Fibroblast of villous mesenchyme (primary cell): Measurements from ENCODE around the gene LRRC3. TPM values are rescaled to one million over a fixed set of nuclear protein-coding genes. Genes with fewer than 3 reads are reported as not detected.
"Not testable (repeated sequence)": the region's sequence is repeated elsewhere in the genome, so short reads cannot be mapped to it uniquely, and the experiment has no call there.

Source experiments
- DNase-seq: peaks from one replicate; pipeline ENCODE4 v3.0.0-alpha.2; 2010; ENCODE audit warnings: low read depth
- H3K4me3 ChIP-seq: 2 replicates; pipeline ENCODE4 v1.5.1; 2011; ENCODE audit warnings: low read depth, mild to moderate bottlenecking, low read length
- CTCF ChIP-seq: IDR thresholded peaks from 2 replicates; pipeline ENCODE4 v1.5.1; 2012; ENCODE audit warnings: low read depth, mild to moderate bottlenecking, low read length; ENCODE audit not compliant: insufficient read depth
- total RNA-seq: library from RNA; depleted of rRNA; stranded (reverse); fragments of >200 nt; gene quantifications from 2 replicates; pipeline ENCODE4 v1.2.3, GENCODE V29; 2012

LRRC3 gene
- total RNA-seq, 1 donor = under 0.01 TPM

- TF ChIP-seq CTCF = no peak
- DNase-seq = no peak
- no peak overlapping the region for H3K4me3 ChIP-seq
These were observed 40.8 kb upstream of the LRRC3 start for GRCh38 chr21:44414291-44415072.

GRCh38 chr21:44415073-44416025 lies 40.0 kb upstream of the LRRC3 start:
- no peak overlapping the region for H3K4me3 ChIP-seq
- DNase-seq = no peak
- TF ChIP-seq CTCF = no peak

DNA sequence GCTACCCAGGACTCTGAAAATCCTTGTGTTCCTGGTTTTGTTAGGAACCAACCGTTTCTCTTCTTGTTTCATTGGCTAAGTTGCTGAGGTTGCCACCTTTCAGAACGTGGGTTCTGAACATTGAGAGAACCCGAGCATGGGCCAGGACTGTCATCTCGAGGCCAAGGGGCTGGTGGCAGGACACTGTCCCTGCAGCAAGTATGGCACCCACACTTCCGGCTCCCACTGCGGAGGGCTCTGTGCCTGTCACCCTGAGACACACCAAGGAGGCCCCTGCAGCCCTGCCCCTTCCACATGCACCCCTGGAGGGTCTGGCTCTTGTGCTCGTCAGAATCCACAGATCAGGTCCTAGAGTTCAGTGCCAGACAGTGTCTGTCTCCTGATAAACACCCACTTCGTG lies 39.1 kb upstream of the LRRC3 start:
- TF ChIP-seq CTCF = no peak
- no peak overlapping the region for H3K4me3 ChIP-seq
- no peak for DNase-seq

GRCh38 chr21:44417621-44418107 lies 37.6 kb upstream of the LRRC3 start:
- not testable (repeated sequence) for H3K4me3 ChIP-seq, DNase-seq

DNA sequence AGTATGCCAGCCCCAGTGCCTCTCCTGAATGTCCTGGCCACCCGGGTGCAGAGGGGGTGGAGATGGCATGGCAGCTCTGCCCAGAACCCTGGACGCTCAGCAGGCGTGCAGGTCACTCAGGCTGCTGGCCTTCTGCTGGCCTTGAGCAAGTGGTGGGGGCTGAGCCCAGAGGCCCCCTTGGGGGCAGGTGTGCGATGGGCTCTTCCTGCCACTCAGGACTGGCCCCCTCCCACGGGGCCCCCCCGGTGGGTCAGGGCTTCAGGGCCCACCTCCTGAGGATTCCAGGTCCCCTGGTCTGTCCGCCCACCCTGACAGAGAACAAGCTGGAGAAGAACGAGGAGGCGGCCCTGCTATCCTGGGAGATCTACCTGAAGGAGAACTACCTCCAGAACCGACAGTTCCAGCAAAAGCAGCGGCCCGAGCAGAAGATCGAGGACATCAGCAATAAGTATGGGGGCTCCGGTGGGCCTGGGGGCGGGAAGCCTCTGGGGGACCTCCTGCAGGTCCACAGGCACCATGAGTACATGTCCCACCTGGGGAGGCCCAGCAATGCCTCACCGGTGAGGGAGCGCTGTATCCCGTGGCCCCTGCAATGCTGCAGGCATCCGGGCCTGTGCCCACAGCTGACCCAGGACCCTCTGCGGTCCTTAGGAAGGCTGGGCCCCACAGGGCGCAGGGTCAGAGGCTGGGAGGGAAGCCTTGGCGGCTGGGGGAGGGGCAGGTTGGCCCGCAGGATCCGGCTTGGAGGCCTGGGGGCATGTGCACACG lies 37.0 kb upstream of the LRRC3 start:
- no peak for TF ChIP-seq CTCF
- no peak overlapping the region for H3K4me3 ChIP-seq
- no peak for DNase-seq

DNA sequence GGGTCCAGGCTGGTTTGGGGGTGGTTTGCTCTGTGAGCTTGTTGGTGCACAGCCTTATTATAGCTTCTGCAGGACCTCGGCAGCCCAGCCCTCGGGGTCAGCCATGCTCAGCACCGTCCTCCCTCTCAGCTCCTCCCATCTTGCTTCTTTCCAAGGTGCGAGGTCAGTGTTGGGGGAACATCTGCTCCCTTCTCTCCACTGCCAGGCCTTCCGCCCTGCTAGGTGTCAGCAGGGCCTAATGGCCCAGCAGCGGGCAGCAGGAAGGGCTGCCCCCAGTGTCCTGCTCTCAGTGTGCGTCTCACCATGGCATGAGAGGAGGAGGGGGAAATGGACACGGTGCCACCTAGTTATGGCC lies 36.5 kb upstream of the LRRC3 start:
- no peak for TF ChIP-seq CTCF
- no peak for DNase-seq
- H3K4me3 ChIP-seq = no peak overlapping the region

DNA sequence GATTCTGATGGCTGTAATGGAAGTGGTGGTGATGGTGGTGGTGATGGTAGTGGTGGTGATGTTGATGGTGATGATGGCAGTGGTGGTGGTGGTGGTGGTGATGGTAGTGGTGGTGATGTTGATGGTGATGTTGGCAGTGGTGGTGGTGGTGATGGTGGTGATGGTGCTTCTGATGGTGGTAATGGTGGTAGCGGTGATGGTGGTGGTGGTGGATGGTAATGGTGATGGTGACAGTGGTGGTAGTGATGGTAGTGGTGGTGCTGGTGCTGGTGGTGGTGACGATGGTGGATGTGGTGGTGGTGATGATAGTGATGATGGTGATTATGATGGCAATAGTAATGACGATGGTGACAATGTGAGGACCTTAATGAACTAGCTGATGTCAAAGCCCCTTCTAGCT lies 35.6 kb upstream of the LRRC3 start:
- DNase-seq = no peak
- no peak for TF ChIP-seq CTCF
- no peak overlapping the region for H3K4me3 ChIP-seq
